H1 (cell line): ENCODE results near the gene KCNQ1OT1. TPM values are rescaled to one million over a fixed set of nuclear protein-coding genes. Genes with fewer than 3 reads are reported as not detected.

Source experiments
- CTCF ChIA-PET: fragments of 300-600 bp; sonication (Branson Sonifier 250); formaldehyde crosslinking; loops from one replicate; lab custom pipeline; 2021; ENCODE audit not compliant: partially characterized antibody; lab: Charles Lee
- POLR2A ChIA-PET: fragments of 300-600 bp; sonication (Branson Sonifier 250); formaldehyde crosslinking; loops from one replicate; lab custom pipeline; 2021; ENCODE audit warnings: inconsistent platforms; ENCODE audit not compliant: partially characterized antibody; lab: Charles Lee
- DNase-seq, 2 experiments: peaks; one replicate each; pipeline versions ENCODE4 v3.0.0 to v3.0.0-alpha.2; 2010 to 2022; ENCODE audit warnings: low spot score in 2 of 2, low read depth in 1 of 2, mixed read lengths in 1 of 2
- FAIRE-seq: peaks from 2 replicates; lab custom pipeline; 2011; peaks lifted over from hg19 to GRCh38; lab: Jason Lieb, UNC
- H2AFZ ChIP-seq: 2 replicates; pipeline ENCODE4 v1.8.1; 2012; ENCODE audit warnings: low read length, inconsistent platforms
- H2AK5ac ChIP-seq: 2 replicates; pipeline ENCODE4 v1.6.1; 2013; ENCODE audit warnings: low read depth, low read length
- H2BK120ac ChIP-seq: replicated peaks from 2 replicates; pipeline ENCODE3; 2013; ENCODE audit warnings: low read depth, low read length, inconsistent platforms
- H2BK12ac ChIP-seq: 2 replicates; pipeline ENCODE4 v1.6.1; 2013; ENCODE audit warnings: low read depth, low read length
- H2BK15ac ChIP-seq: 2 replicates; pipeline ENCODE4 v1.6.1; 2013; ENCODE audit warnings: low read length
- H2BK20ac ChIP-seq: 2 replicates; pipeline ENCODE4 v1.6.1; 2013; ENCODE audit warnings: low read length
- H2BK5ac ChIP-seq: 2 replicates; pipeline ENCODE4 v1.6.1; 2013; ENCODE audit warnings: low read depth, low read length
- H3K14ac ChIP-seq: 2 replicates; pipeline ENCODE4 v1.6.1; 2013; ENCODE audit warnings: inconsistent platforms; ENCODE audit not compliant: insufficient read length
- H3K18ac ChIP-seq: 2 replicates; pipeline ENCODE4 v1.6.1; 2013; ENCODE audit warnings: low read length; ENCODE audit errors: extremely low read depth
- H3K23ac ChIP-seq: 2 replicates; pipeline ENCODE4 v1.6.1; 2013; ENCODE audit warnings: inconsistent platforms; ENCODE audit not compliant: insufficient read length
- H3K23me2 ChIP-seq: 2 replicates; pipeline ENCODE4 v1.6.1; 2013; ENCODE audit warnings: low read depth, low read length
- H3K27ac ChIP-seq: 2 replicates; pipeline ENCODE4 v1.6.1; 2011; ENCODE audit warnings: low read depth, low read length, inconsistent platforms
- H3K27me3 ChIP-seq, 4 experiments: replicated peaks in 1 of 4; 1 replicate in 1 of 4; 2 replicates in 3 of 4; pipeline versions ENCODE4 v1.6.1 to v1.8.1; 2011 to 2013; ENCODE audit warnings: low read length in 3 of 4, mild to moderate bottlenecking in 3 of 4, inconsistent platforms in 2 of 4, mixed read lengths in 2 of 4, moderate library complexity in 1 of 4; ENCODE audit not compliant: control insufficient read depth in 3 of 4, insufficient read depth in 3 of 4; ENCODE audit errors: extremely low read depth in 1 of 4
- H3K36me3 ChIP-seq, 4 experiments: 2 replicates each; pipeline versions ENCODE4 v1.6.1 to v1.8.1; 2011 to 2013; ENCODE audit warnings: mild to moderate bottlenecking in 4 of 4, low read length in 3 of 4, moderate library complexity in 2 of 4, control low read depth in 1 of 4, inconsistent platforms in 1 of 4; ENCODE audit not compliant: insufficient read depth in 4 of 4, control insufficient read depth in 2 of 4
- H3K4ac ChIP-seq: replicated peaks from 2 replicates; pipeline ENCODE3; 2013; ENCODE audit warnings: low read length, low read depth, mixed read lengths, inconsistent platforms; ENCODE audit not compliant: insufficient read length
- H3K4me1 ChIP-seq, 4 experiments: replicated peaks in 1 of 4; 1 replicate in 1 of 4; 2 replicates in 3 of 4; pipeline versions ENCODE4 v1.6.1 to v1.8.1; 2011 to 2013; ENCODE audit warnings: low read length in 3 of 4, inconsistent platforms in 2 of 4, mixed read lengths in 1 of 4; ENCODE audit not compliant: insufficient read depth in 4 of 4, control insufficient read depth in 3 of 4
- H3K4me2 ChIP-seq, 2 experiments: 2 replicates each; pipeline versions ENCODE4 v1.6.1 to v1.8.1; 2011 to 2013; ENCODE audit warnings: low read depth in 2 of 2, low read length in 2 of 2, control low read depth in 1 of 2, inconsistent platforms in 1 of 2, mild to moderate bottlenecking in 1 of 2; ENCODE audit not compliant: insufficient read depth in 1 of 2
- H3K4me3 ChIP-seq, 4 experiments: fragments of 200-600, 300-600 bp in 1 of 4; sonication (generic), shearing (Covaris generic), sonication (Bioruptor Twin) in 1 of 4; 2 replicates each; pipeline versions ENCODE4 v1.5.1 to v1.8.1; 2011 to 2016; ENCODE audit warnings: low read length in 4 of 4, low read depth in 3 of 4, control low read depth in 2 of 4, inconsistent platforms in 2 of 4, mild to moderate bottlenecking in 2 of 4, mixed read lengths in 1 of 4, moderate library complexity in 1 of 4; ENCODE audit not compliant: insufficient read depth in 2 of 4; ENCODE audit errors: extremely low read depth in 1 of 4
- H3K56ac ChIP-seq: replicated peaks from 2 replicates; pipeline ENCODE3; 2013; ENCODE audit warnings: low read depth, mild to moderate bottlenecking, mixed read lengths, low read length, inconsistent platforms; ENCODE audit not compliant: insufficient read length
- H3K79me1 ChIP-seq: 2 replicates; pipeline ENCODE4 v1.6.1; 2013; ENCODE audit warnings: low read depth, low read length, control low read depth
- H3K79me2 ChIP-seq, 2 experiments: 2 replicates each; pipeline versions ENCODE4 v1.6.1 to v1.8.1; 2012 to 2013; ENCODE audit warnings: low read length in 2 of 2, mild to moderate bottlenecking in 2 of 2, inconsistent platforms in 1 of 2; ENCODE audit not compliant: insufficient read depth in 2 of 2, control insufficient read depth in 1 of 2
- H3K9ac ChIP-seq, 4 experiments: replicated peaks in 1 of 4; 1 replicate in 1 of 4; 2 replicates in 3 of 4; pipeline versions ENCODE4 v1.6.1 to v1.8.1; 2011 to 2013; ENCODE audit warnings: low read depth in 3 of 4, low read length in 3 of 4, control low read depth in 2 of 4, mild to moderate bottlenecking in 2 of 4, moderate library complexity in 2 of 4, inconsistent platforms in 1 of 4; ENCODE audit errors: extremely low read depth in 1 of 4
- H3K9me3 ChIP-seq, 2 experiments: 2 replicates each; pipeline versions ENCODE4 v1.6.1 to v1.8.1; 2012 to 2013; ENCODE audit warnings: mild to moderate bottlenecking in 2 of 2, moderate library complexity in 2 of 2, control low read depth in 1 of 2, inconsistent platforms in 1 of 2, low read depth in 1 of 2, low read length in 1 of 2, mixed read lengths in 1 of 2; ENCODE audit not compliant: insufficient read depth in 2 of 2
- H4K20me1 ChIP-seq, 2 experiments: replicated peaks in 1 of 2; 2 replicates each; pipeline versions ENCODE3 to v1.8.1; 2011 to 2013; ENCODE audit warnings: inconsistent platforms in 2 of 2, low read length in 2 of 2, mild to moderate bottlenecking in 1 of 2; ENCODE audit not compliant: insufficient read depth in 2 of 2, control insufficient read depth in 1 of 2
- H4K5ac ChIP-seq: 2 replicates; pipeline ENCODE4 v1.6.1; 2013; ENCODE audit warnings: low read length, low read depth, mixed read lengths, inconsistent platforms; ENCODE audit not compliant: insufficient read length
- H4K8ac ChIP-seq: 2 replicates; pipeline ENCODE4 v1.8.0; 2013; ENCODE audit warnings: mild to moderate bottlenecking, moderate library complexity, low read length, inconsistent platforms; ENCODE audit not compliant: insufficient read depth; ENCODE audit errors: extremely low read depth
- H4K91ac ChIP-seq: replicated peaks from 2 replicates; pipeline ENCODE3; 2013; ENCODE audit warnings: low read length, mixed read lengths, inconsistent platforms; ENCODE audit not compliant: insufficient read length
- ASH2L ChIP-seq: fragments of 200-600, 300-600 bp; sonication (generic); IDR thresholded peaks from one replicate; pipeline ENCODE4 v1.7.1; 2017; ENCODE audit warnings: low read length
- BACH1 ChIP-seq: IDR thresholded peaks from 2 replicates; pipeline ENCODE4 v1.6.1; 2012; ENCODE audit warnings: low read length, improper control_type of control experiment
- CBX5 ChIP-seq: fragments of 300-800, 300-1000 bp; sonication (generic); IDR thresholded peaks from 2 replicates; pipeline ENCODE4 v1.7.1; 2016; ENCODE audit warnings: antibody characterized with exemption, low read length, low read depth
- CBX8 ChIP-seq: fragments of 300-800, 300-1000 bp; sonication (generic); IDR thresholded peaks from 2 replicates; pipeline ENCODE4 v1.7.1; 2016; ENCODE audit warnings: low read depth, low read length, borderline replicate concordance
- CEBPB ChIP-seq: IDR thresholded peaks from 2 replicates; pipeline ENCODE4 v1.6.1; 2012; ENCODE audit warnings: low read depth, low read length
- EZH2 ChIP-seq: fragments of 200-600 bp; sonication (generic); IDR thresholded peaks from 2 replicates; pipeline ENCODE4 v1.7.1; 2012; ENCODE audit warnings: low read depth, mild to moderate bottlenecking, moderate library complexity, low read length, inconsistent platforms; ENCODE audit not compliant: severe bottlenecking
- KDM1A ChIP-seq: fragments of 200-600, 300-600 bp; sonication (generic); IDR thresholded peaks from 2 replicates; pipeline ENCODE4 v1.7.1; 2016; ENCODE audit warnings: mild to moderate bottlenecking, low read length, borderline replicate concordance
- MAFK ChIP-seq: IDR thresholded peaks from 2 replicates; pipeline ENCODE4 v1.6.1; 2012; ENCODE audit warnings: low read depth, mild to moderate bottlenecking, improper control_type of control experiment, low read length
- POU5F1 ChIP-seq: IDR thresholded peaks from 2 replicates; pipeline ENCODE4 v1.6.1; 2011; ENCODE audit warnings: low read depth, mild to moderate bottlenecking, low read length, moderate library complexity
- RNF2 ChIP-seq: fragments of 200-900, 300-1000 bp; sonication (generic); IDR thresholded peaks from 2 replicates; pipeline ENCODE4 v1.7.1; 2016; ENCODE audit warnings: borderline replicate concordance, low read depth, mild to moderate bottlenecking, antibody characterized with exemption, low read length; ENCODE audit not compliant: poor library complexity, severe bottlenecking; ENCODE audit errors: missing control alignments
- SP2 ChIP-seq: IDR thresholded peaks from 2 replicates; pipeline ENCODE4 v1.6.1; 2012; ENCODE audit warnings: mild to moderate bottlenecking, low read length, inconsistent platforms
- SP4 ChIP-seq: IDR thresholded peaks from 2 replicates; pipeline ENCODE4 v1.6.1; 2012; ENCODE audit warnings: low read length, inconsistent platforms
- TBP ChIP-seq: IDR thresholded peaks from 2 replicates; pipeline ENCODE4 v1.6.1; 2011; ENCODE audit warnings: low read depth, low read length, improper control_type of control experiment
- WGBS, 2 experiments: shearing (Covaris generic) in 1 of 2; methylation state at CpG; one replicate each; pipeline versions ENCODE4 v1.1.6 to v1.1.7; 2013 to 2015; ENCODE audit warnings: low lambda C conversion rate in 2 of 2, mixed read lengths in 2 of 2, inconsistent platforms in 1 of 2, low coverage in 1 of 2, missing lambda C conversion rate in 1 of 2; ENCODE audit not compliant: insufficient replicate concordance in 2 of 2, insufficient coverage in 1 of 2, insufficient read length in 1 of 2; ENCODE audit errors: extremely low coverage in 1 of 2, missing lambda C conversion rate in 1 of 2; 5-methylcytosine and 5-hydroxymethylcytosine counted together
- polyA plus RNA-seq, 7 experiments: library from polyadenylated mRNA; depleted of rRNA in 3 of 7; stranded (reverse) in 5 of 7; unstranded in 2 of 7; fragments of >200 nt in 5 of 7; fragments of 200-250 nt in 2 of 7; gene quantifications; 1 replicate in 5 of 7; 2 replicates in 1 of 7; 4 replicates in 1 of 7; pipeline versions ENCODE4 v1.2.1 to v1.2.3, GENCODE V29; 2011 to 2013; ENCODE audit warnings: missing spikeins in 2 of 7, mixed read lengths in 2 of 7
- total RNA-seq: library from RNA; stranded (reverse); fragmentation: NEBNext Ultra II Directional; extraction: Animal tissue kit (Norgen Biotek cat#: 25700); gene quantifications from 2 replicates; pipeline ENCODE4 v1.2.1, GENCODE V29; 2021

Gene KCNQ1OT1
- total and polyA plus RNA-seq, 2 of the 8 experiments (the other 6 are each of a cell fraction or from before 2014, with no cell fraction given), result 0.21 to 1.2 TPM

DNA sequence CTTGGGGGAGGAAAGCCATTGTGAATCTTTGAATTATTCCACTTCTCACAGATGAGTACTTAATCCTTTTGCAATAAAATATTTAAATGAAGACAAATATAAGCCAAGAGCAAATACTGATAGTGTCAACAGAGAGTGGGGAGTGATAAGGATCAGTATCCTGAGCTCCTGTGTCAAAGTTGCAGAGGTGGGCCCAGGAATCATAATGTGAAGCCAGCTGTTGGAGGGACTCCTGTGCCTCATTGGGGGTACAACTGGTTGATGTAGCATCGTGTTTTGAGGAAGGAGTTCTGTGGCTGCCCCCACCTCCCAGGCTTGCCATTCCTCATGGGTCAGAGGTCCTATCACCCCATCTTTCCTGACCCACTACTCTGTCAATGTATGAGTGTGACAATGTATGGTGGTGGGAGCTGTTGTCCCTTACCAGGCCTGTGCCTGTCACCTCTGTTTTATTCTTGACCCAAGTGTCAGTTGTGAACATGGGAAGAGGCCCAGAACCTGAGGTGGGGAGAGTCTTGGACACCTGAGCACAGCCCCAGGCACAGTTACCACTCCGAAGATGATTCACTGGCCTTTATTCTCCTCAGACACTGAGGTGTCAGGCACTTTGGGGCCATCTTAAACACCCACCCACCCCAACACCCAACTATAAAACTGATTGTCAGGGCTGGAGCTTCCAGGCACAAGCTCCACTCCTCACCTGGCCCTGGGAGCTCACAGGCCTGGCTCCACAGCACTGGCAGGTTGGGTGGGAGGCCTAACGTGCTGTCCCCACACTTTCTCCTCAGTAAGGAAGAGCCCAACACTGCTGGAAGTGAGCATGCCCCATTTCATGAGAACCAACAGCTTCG, 38.4 kb downstream of the KCNQ1OT1 start:
- peaks cover 54 to 61% of the 10 kb centered on the region in 2 experiments for H3K9me3 ChIP-seq
- H3K23ac ChIP-seq, result no peak overlapping the region
- H3K79me1 ChIP-seq, result no peaks in the 10 kb centered on the region
- no peak overlapping the region for H2BK15ac ChIP-seq
- no peak for TF ChIP-seq CEBPB
- no peak for TF ChIP-seq KDM1A
- TF ChIP-seq MAFK, result no peak
- no peak for TF ChIP-seq RNF2
- TF ChIP-seq POU5F1, result no peak
- TF ChIP-seq CBX5, result no peak
- TF ChIP-seq EZH2, result no peak
- no peak for TF ChIP-seq SP2
- no peak for TF ChIP-seq TBP
- no peak for TF ChIP-seq SP4
- TF ChIP-seq CBX8, result no peak
- no peak for TF ChIP-seq ASH2L
- TF ChIP-seq BACH1, result no peak
- 89% methylated on average over 4 of the region's 4 CpGs; no CpG with 5 or more reads in 1 of the 2 experiments for WGBS, 2 experiments
- no peak overlapping the region for H2BK120ac ChIP-seq
- no peak overlapping the region for H3K27ac ChIP-seq
- peaks cover 0 to 6% of the 10 kb centered on the region in 2 experiments for H4K20me1 ChIP-seq
- H3K4me3 ChIP-seq, result no peak overlapping the region
- no peak overlapping the region for H4K91ac ChIP-seq
- POLR2A ChIA-PET, result no interaction called here
- no peak overlapping the region for H3K56ac ChIP-seq
- H3K79me2 ChIP-seq, result no peaks in the 10 kb centered on the region
- no peak overlapping the region for H2BK5ac ChIP-seq
- H3K14ac ChIP-seq, result no peak overlapping the region
- no peak overlapping the region for H3K9ac ChIP-seq
- FAIRE-seq, result no peak
- H3K27me3 ChIP-seq, result peaks cover 0 to 25% (median 5%) of the 10 kb centered on the region in 4 experiments; a peak in 5 of 7 replicates
- no peak overlapping the region for H2AK5ac ChIP-seq
- H4K8ac ChIP-seq, result no peak overlapping the region
- no peaks in the 10 kb centered on the region for H3K36me3 ChIP-seq
- no peak overlapping the region for H2BK20ac ChIP-seq
- H3K4me1 ChIP-seq, result no peaks in the 10 kb centered on the region
- no peak overlapping the region for H2AFZ ChIP-seq
- no peak overlapping the region for H3K4me2 ChIP-seq
- CTCF ChIA-PET, result interaction anchor here (1.0 to 1.5 kb wide), 4 partner anchors 8 to 227 kb away, joined by 3 to 4 read pairs (median 3); no protein-coding TSS in a partner anchor
- H2BK12ac ChIP-seq, result no peak overlapping the region
- DNase-seq, result no peak
- no peak overlapping the region for H4K5ac ChIP-seq
- no peak overlapping the region for H3K4ac ChIP-seq
- no peak overlapping the region for H3K18ac ChIP-seq
- H3K23me2 ChIP-seq, result no peaks in the 10 kb centered on the region
